Measurements from ENCODE around the gene TNFRSF21.
"Not testable (repeated sequence)": the region's sequence is repeated elsewhere in the genome, so short reads cannot be mapped to it uniquely, and the experiment has no call there.

Gene TNFRSF21

GRCh38 chr6:47275132-47275531 is 34.6 kb downstream of the TNFRSF21 start:
- not testable (repeated sequence) for H3K4me3 ChIP-seq (ENCODE audit: low read length); H3K27ac ChIP-seq (ENCODE audit: low read depth, low read length); H3K4me1 ChIP-seq (ENCODE audit: control insufficient read depth, insufficient read depth, low read length); H3K9ac ChIP-seq (ENCODE audit: low read length); H3K27me3 ChIP-seq (ENCODE audit: control insufficient read depth, insufficient read depth, low read length); H3K36me3 ChIP-seq (ENCODE audit: control insufficient read depth, insufficient read depth, low read length)

- Histone ChIP-seq H3K9ac (ENCODE audit: low read length) (no peak overlapping the region), H3K36me3 (ENCODE audit: control insufficient read depth, insufficient read depth, low read length) (no peaks in the 10 kb centered on the region), H3K27me3 (ENCODE audit: control insufficient read depth, insufficient read depth, low read length) (no peaks in the 10 kb centered on the region), H3K4me3 (ENCODE audit: low read length) (no peak overlapping the region), H3K27ac (ENCODE audit: low read depth, low read length) (no peak overlapping the region), H3K4me1 (ENCODE audit: control insufficient read depth, insufficient read depth, low read length) (peaks cover 4% of the 10 kb centered on the region)
Observed at GRCh38 chr6:47268572-47269187, 41.0 kb downstream of the TNFRSF21 start.

- Histone ChIP-seq H3K4me1 (ENCODE audit: control insufficient read depth, insufficient read depth, low read length) (peaks cover 4% of the 10 kb centered on the region), H3K36me3 (ENCODE audit: control insufficient read depth, insufficient read depth, low read length) (no peaks in the 10 kb centered on the region), H3K4me3 (ENCODE audit: low read length) (no peak overlapping the region), H3K9ac (ENCODE audit: low read length) (no peak overlapping the region), H3K27ac (ENCODE audit: low read depth, low read length) (no peak overlapping the region), H3K27me3 (ENCODE audit: control insufficient read depth, insufficient read depth, low read length) (no peaks in the 10 kb centered on the region)
Observed at GRCh38 chr6:47267301-47267700, 42.4 kb downstream of the TNFRSF21 start.

GRCh38 chr6:47265971-47266370 is 43.7 kb downstream of the TNFRSF21 start:
- Histone ChIP-seq H3K27me3 (ENCODE audit: control insufficient read depth, insufficient read depth, low read length) (no peaks in the 10 kb centered on the region), H3K36me3 (ENCODE audit: control insufficient read depth, insufficient read depth, low read length) (no peaks in the 10 kb centered on the region), H3K9ac (ENCODE audit: low read length) (no peak overlapping the region), H3K4me3 (ENCODE audit: low read length) (no peak overlapping the region), H3K4me1 (ENCODE audit: control insufficient read depth, insufficient read depth, low read length) (peaks cover 4% of the 10 kb centered on the region), H3K27ac (ENCODE audit: low read depth, low read length) (no peak overlapping the region)

GRCh38 chr6:47264775-47265184 is 44.9 kb downstream of the TNFRSF21 start:
- H3K4me3 ChIP-seq (ENCODE audit: low read length), result no peak overlapping the region
- no peaks in the 10 kb centered on the region for H3K27me3 ChIP-seq (ENCODE audit: control insufficient read depth, insufficient read depth, low read length)
- no peaks in the 10 kb centered on the region for H3K36me3 ChIP-seq (ENCODE audit: control insufficient read depth, insufficient read depth, low read length)
- H3K4me1 ChIP-seq (ENCODE audit: control insufficient read depth, insufficient read depth, low read length), result peaks cover 4% of the 10 kb centered on the region
- H3K9ac ChIP-seq (ENCODE audit: low read length), result no peak overlapping the region
- no peak overlapping the region for H3K27ac ChIP-seq (ENCODE audit: low read depth, low read length)

GRCh38 chr6:47263268-47263667 is 46.4 kb downstream of the TNFRSF21 start:
- Histone ChIP-seq H3K27me3 (ENCODE audit: control insufficient read depth, insufficient read depth, low read length) (no peaks in the 10 kb centered on the region), H3K27ac (ENCODE audit: low read depth, low read length) (no peak overlapping the region)

GRCh38 chr6:47262231-47262630 is 47.5 kb downstream of the TNFRSF21 start:
- Histone ChIP-seq H3K27me3 (ENCODE audit: control insufficient read depth, insufficient read depth, low read length) (no peaks in the 10 kb centered on the region), H3K4me1 (ENCODE audit: control insufficient read depth, insufficient read depth, low read length) (peaks cover 4% of the 10 kb centered on the region), H3K36me3 (ENCODE audit: control insufficient read depth, insufficient read depth, low read length) (no peaks in the 10 kb centered on the region), H3K4me3 (ENCODE audit: low read length) (no peak overlapping the region), H3K27ac (ENCODE audit: low read depth, low read length) (no peak overlapping the region), H3K9ac (ENCODE audit: low read length) (no peak overlapping the region)

More at GRCh38 chr6:47263268-47263667, 46.4 kb downstream of the TNFRSF21 start:
- no peaks in the 10 kb centered on the region for H3K36me3 ChIP-seq (ENCODE audit: control insufficient read depth, insufficient read depth, low read length)
- peaks cover 4% of the 10 kb centered on the region for H3K4me1 ChIP-seq (ENCODE audit: control insufficient read depth, insufficient read depth, low read length)
- H3K9ac ChIP-seq (ENCODE audit: low read length), result no peak overlapping the region
- no peak overlapping the region for H3K4me3 ChIP-seq (ENCODE audit: low read length)

GRCh38 chr6:47261191-47261590 is 48.5 kb downstream of the TNFRSF21 start:
- Histone ChIP-seq H3K4me1 (ENCODE audit: control insufficient read depth, insufficient read depth, low read length) (peaks cover 4% of the 10 kb centered on the region), H3K9ac (ENCODE audit: low read length) (no peak overlapping the region), H3K27ac (ENCODE audit: low read depth, low read length) (no peak overlapping the region), H3K27me3 (ENCODE audit: control insufficient read depth, insufficient read depth, low read length) (no peaks in the 10 kb centered on the region), H3K36me3 (ENCODE audit: control insufficient read depth, insufficient read depth, low read length) (no peaks in the 10 kb centered on the region), H3K4me3 (ENCODE audit: low read length) (no peak overlapping the region)

GRCh38 chr6:47260021-47260420 is 49.7 kb downstream of the TNFRSF21 start:
- H3K4me3 ChIP-seq (ENCODE audit: low read length), result no peak overlapping the region
- no peak overlapping the region for H3K27ac ChIP-seq (ENCODE audit: low read depth, low read length)
- H3K9ac ChIP-seq (ENCODE audit: low read length), result no peak overlapping the region
- no peaks in the 10 kb centered on the region for H3K36me3 ChIP-seq (ENCODE audit: control insufficient read depth, insufficient read depth, low read length)
- H3K4me1 ChIP-seq (ENCODE audit: control insufficient read depth, insufficient read depth, low read length), result peaks cover 3% of the 10 kb centered on the region
- no peaks in the 10 kb centered on the region for H3K27me3 ChIP-seq (ENCODE audit: control insufficient read depth, insufficient read depth, low read length)

GRCh38 chr6:47258724-47259347 is 50.9 kb downstream of the TNFRSF21 start:
- Histone ChIP-seq H3K36me3 (ENCODE audit: control insufficient read depth, insufficient read depth, low read length) (no peaks in the 10 kb centered on the region), H3K4me1 (ENCODE audit: control insufficient read depth, insufficient read depth, low read length) (no peaks in the 10 kb centered on the region), H3K4me3 (ENCODE audit: low read length) (no peak overlapping the region), H3K9ac (ENCODE audit: low read length) (no peak overlapping the region), H3K27ac (ENCODE audit: low read depth, low read length) (no peak overlapping the region), H3K27me3 (ENCODE audit: control insufficient read depth, insufficient read depth, low read length) (no peaks in the 10 kb centered on the region)

- no peaks in the 10 kb centered on the region for H3K27me3 ChIP-seq (ENCODE audit: control insufficient read depth, insufficient read depth, low read length)
- H3K36me3 ChIP-seq (ENCODE audit: control insufficient read depth, insufficient read depth, low read length), result no peaks in the 10 kb centered on the region
- H3K4me3 ChIP-seq (ENCODE audit: low read length), result no peak overlapping the region
- H3K9ac ChIP-seq (ENCODE audit: low read length), result no peak overlapping the region
- H3K4me1 ChIP-seq (ENCODE audit: control insufficient read depth, insufficient read depth, low read length), result no peaks in the 10 kb centered on the region
- H3K27ac ChIP-seq (ENCODE audit: low read depth, low read length), result no peak overlapping the region
Observed at GRCh38 chr6:47256981-47257730, 52.5 kb downstream of the TNFRSF21 start.

GRCh38 chr6:47256361-47256760 is 53.3 kb downstream of the TNFRSF21 start:
- H3K27ac ChIP-seq (ENCODE audit: low read depth, low read length), result no peak overlapping the region

More at GRCh38 chr6:47256361-47256760, 53.3 kb downstream of the TNFRSF21 start:
- no peak overlapping the region for H3K9ac ChIP-seq (ENCODE audit: low read length)
- H3K36me3 ChIP-seq (ENCODE audit: control insufficient read depth, insufficient read depth, low read length), result no peaks in the 10 kb centered on the region
- no peak overlapping the region for H3K4me3 ChIP-seq (ENCODE audit: low read length)
- no peaks in the 10 kb centered on the region for H3K4me1 ChIP-seq (ENCODE audit: control insufficient read depth, insufficient read depth, low read length)
- H3K27me3 ChIP-seq (ENCODE audit: control insufficient read depth, insufficient read depth, low read length), result no peaks in the 10 kb centered on the region

Measured in rectal smooth muscle tissue (tissue), 1 donor.